HG03520 (cell line): ENCODE results near the gene NT5M.
"Not testable (repeated sequence)": the region's sequence is repeated elsewhere in the genome, so short reads cannot be mapped to it uniquely, and the experiment has no call there.

ENCODE experiments used
- ATAC-seq: cut with Tn5 transposase; IDR thresholded peaks from one replicate; pipeline ENCODE4 v1.9.1; 2021; ENCODE audit warnings: mild to moderate bottlenecking, moderate library complexity; ENCODE audit not compliant: unreplicated experiment

The NT5M gene

DNA sequence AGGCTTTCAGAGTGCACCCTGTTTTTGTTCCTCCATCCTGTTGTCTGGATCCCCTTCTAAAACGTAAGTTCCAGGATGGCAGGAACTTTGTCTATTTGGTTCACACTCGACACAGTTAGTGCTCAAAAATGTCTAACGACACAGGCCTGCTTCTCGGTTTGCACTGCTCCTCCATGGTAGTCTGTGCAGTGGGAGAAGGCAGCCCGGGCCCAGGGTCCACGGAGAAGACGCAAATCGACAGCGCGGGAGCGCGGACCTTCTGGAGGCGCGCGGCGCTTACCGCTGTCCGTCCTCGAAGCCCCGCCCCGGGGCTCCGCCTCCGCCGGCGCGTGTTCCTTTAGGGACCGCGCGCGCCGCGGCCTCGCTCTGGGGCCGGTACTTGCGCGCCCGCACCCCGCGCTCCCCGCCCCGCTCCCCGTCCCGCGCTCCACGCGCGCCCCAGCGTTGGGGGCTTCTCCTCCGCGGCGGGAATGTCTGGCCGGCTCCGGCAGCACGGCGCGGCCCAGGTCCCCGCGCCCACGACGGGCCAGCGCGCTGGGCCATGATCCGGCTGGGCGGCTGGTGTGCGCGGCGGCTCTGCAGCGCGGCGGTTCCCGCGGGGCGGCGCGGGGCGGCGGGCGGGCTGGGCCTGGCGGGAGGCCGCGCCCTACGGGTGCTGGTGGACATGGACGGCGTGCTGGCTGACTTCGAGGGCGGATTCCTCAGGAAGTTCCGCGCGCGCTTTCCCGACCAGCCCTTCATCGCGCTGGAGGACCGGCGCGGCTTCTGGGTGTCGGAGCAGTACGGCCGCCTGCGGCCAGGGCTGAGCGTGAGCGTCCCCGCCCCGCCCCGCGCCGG lies at the start of gene NT5M:
Gene NT5M, plus strand, starts transcription at position 364 of the 837 bp plus-strand sequence. Its CDS starts 178 bp downstream, at position 542.
- ATAC-seq, result peak; percentile 54

DNA sequence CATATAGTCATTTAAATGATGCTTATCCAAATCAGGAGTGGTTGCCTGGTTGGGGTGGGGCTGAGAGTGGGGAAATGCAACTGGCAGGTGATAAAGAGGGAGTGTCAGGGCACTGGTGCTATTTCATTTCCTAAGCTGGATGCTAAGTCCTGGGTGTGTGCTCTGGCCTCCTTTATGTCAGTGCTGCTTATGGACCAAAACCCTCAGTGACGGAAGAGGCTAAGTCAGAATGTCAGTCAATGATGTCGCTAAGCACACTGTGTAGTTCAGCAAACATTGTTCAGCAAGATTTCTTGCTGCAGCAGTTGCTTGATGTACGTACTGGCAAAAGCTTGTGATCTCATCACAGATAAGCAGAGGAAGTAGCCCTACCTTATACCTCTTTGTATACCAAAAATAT lies 49.8 kb upstream of the NT5M start:
- ATAC-seq, result no peak

- ATAC-seq, result no peak
Measured at GRCh38 chr17:17254036-17254435, 49.1 kb upstream of the NT5M start.

GRCh38 chr17:17255689-17256088 lies 47.5 kb upstream of the NT5M start:
- not testable (repeated sequence) for ATAC-seq

GRCh38 chr17:17256316-17256715 lies 46.9 kb upstream of the NT5M start:
- no peak for ATAC-seq

- no peak for ATAC-seq
Measured at GRCh38 chr17:17258011-17258410, 45.2 kb upstream of the NT5M start.

- no peak for ATAC-seq
Measured at GRCh38 chr17:17258998-17259397, 44.2 kb upstream of the NT5M start.

- ATAC-seq, result no peak
Measured at GRCh38 chr17:17264430-17264829, 38.7 kb upstream of the NT5M start.

GRCh38 chr17:17269926-17270773 lies 33.0 kb upstream of the NT5M start:
- no peak for ATAC-seq

DNA sequence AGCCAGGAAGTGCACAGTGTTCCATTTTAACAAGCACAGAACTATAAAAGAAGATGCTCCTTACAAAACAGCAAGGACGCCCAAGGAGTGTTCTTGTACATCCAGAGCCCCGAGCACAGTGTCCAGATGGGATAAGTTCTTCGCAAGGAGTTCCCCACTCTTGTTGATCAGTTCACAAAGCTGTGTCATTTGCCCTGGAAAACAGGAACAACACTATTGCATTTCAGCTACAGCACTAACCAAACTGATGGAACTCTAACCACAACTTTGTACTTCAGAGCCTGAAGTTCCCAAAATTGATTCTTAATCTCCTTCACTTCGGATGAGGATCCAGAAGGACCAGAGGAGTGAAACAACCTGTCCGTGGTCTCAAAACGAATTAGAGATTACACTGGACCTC lies 27.2 kb upstream of the NT5M start:
- ATAC-seq, result no peak

GRCh38 chr17:17277431-17277830 lies 25.7 kb upstream of the NT5M start:
- ATAC-seq, result not testable (repeated sequence)

- ATAC-seq, result no peak
Measured at GRCh38 chr17:17279316-17279715, 23.9 kb upstream of the NT5M start.

DNA sequence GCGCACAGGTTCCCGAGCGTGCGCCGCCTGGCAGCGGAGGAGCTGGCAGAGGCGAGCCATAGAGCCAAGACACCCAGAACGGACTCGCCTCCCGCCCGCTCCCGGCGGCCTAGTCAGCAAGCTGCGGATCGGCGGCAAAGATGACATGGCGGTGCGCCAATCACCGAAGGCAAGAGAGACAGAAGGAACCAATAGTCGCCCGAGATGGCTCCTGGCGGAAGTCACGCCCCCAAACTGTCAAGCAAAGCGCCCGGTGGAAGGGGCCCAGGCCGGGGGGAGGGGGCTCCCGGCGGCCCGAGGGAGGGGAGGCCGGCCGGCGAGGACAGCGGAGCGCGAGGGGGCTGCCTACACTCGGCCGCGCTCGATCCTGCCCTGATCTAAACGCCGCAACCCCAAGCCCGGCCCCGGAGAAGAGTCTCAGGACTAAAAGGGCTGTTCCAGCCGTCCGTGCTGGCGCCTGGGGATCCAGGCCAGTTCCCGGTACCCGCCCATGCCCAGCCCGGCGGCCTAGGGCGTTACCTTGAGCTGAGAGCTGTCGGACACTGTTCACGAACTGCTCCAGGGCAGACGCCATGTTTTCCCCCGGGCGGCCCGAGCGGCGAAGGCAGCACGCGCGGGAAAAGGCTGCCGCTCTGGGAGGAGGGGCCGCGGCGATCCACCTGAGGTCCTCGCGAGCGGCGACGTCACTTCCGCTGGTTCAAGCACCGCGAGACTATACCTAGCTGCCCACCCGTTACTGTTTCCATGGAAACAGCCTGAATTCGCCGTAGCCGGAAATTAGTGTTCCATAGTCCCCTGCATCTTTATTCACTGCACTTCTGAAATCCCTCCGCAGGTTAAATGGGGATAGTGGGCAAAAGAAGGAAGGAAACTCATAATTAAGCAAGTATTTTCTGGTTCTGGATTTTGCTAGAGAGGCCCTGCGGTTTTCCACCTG lies 22.3 kb upstream of the NT5M start, which contains the start of gene COPS3:
Gene COPS3, minus strand, starts transcription at position 634 of the 937 bp plus-strand sequence. Its CDS starts 60 bp downstream, at position 574.
- ATAC-seq, result peak; percentile 87

DNA sequence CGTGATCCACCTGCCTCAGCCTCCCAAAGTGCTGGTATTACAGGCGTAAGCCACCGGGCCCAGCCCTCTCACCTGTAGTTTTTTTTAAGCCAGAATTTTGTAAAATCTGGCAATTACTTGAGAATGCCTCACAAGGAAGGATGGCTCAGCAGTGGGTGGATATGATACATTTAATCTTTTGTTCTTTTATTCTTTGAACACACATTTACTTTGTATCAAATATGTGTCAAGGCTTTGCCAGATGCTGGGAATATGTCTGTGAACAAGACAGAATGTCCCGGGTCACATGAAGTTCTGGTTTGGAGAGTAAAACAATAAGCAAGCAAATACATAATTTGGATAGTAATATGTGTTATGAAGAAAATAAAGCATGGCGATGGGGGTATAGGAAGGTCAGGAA lies 17.2 kb upstream of the NT5M start:
- no peak for ATAC-seq

DNA sequence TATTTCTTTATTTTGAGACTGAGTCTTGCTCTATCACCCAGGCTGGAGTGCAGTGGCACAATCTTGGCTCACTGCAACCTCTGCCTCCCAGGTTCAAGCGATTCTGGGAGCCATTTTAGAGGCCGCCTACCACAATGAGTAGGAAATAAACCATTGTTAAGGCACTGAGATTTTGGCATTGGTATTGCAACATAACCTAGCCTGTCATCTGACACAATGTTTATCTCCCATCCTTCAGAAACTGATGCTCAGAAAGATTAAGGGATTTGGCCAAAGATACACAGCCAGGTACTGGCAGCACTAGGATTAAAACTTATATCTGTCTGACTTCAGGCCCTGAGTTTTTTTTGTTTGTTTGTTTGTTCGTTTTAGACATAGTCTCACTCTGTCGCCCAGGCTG lies 14.1 kb upstream of the NT5M start:
- ATAC-seq, result no peak

GRCh38 chr17:17289701-17290100 lies 13.5 kb upstream of the NT5M start:
- ATAC-seq, result no peak

DNA sequence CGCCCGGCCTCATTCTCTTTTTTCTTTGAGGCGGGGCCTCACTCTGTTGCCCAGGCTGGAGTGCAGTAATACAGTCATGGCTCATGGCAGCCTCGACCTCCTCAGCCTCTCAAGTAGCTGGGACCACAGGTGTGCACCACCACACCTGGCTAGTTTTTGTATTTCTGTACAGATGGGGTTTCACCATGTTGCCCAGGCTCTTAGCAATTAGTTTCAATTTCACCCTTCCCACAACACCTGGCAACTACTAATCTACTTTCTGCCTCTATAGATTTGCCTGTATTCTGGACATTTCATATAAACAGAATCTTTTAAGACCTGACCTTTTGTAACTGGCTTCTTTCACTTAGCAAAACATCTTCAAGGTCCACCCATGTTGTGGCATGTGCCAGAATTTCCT lies 8.0 kb upstream of the NT5M start:
- no peak for ATAC-seq

DNA sequence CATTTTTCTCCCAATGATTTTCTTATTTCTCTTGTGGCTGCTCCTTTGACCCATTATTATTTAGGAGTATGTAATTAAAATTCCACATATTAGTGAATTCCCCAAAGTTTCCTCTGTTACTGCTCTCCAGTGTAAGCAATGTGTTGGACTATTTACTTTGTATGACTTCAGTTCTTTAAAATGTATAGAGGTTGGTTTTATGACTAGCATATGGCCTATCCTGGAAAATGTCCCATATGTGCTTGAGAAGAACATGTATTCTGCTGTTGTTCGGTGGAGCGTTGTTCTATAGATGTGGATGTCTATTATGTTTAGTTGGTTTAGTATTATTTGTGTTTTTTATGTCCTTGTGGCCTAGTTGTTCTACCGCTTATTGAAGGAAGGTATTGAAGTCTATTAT lies 6.0 kb upstream of the NT5M start:
- no peak for ATAC-seq

- ATAC-seq, result no peak
Measured at GRCh38 chr17:17298108-17298507, 5.1 kb upstream of the NT5M start.

DNA sequence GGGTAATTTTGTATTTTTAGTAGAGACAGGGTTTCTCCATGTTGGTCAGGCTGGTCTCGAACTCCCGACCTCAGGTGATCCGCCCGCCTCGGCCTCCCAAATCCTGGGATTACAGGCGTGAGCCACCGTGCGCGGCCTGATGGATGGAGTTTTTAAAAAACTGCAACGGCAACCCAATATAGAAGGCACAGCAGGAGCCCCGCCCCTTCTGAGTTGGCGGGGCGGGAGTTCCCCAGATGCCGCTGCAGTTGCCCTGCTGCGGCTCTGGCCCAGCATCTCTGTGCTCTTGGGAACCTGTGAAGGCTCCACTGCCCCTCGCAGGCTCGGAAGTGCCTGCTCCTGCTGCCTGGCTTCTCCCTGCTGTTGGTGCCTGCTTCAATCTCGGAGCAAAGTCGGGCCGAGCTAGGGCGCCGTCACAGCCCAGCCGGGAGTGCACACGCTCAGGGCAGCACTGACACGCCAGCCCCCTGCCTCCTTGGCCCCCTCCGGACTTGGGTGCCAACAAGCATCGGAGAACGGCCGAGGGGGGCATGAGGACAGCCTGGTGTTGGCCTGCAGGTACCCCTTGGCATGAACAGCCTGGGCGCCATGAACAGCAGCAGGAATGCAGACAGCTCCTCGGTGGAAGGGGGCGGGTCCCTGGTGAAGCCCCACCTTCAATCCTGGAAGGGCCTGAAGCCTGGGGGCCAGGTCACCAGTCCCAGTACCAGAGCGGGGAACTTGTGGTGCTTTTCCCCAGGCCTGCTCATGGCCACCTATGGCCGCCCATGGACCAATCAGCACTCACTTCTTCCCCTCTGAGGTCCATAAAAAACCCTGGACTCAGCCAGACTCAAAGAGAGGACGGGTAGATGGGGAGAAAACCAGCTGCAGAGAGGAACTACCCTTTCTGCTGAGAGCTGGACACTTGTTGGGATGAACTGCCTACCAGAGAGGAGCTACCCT lies 2.3 kb upstream of the NT5M start:
- ATAC-seq, result no peak
